IMR-90 (cell line): ENCODE data around the gene DDR1. TPM values are rescaled to one million over a fixed set of nuclear protein-coding genes. Genes with fewer than 3 reads are reported as not detected.

ENCODE experiments used
- ATAC-seq: fragments of 200-7000 bp; cut with Tn5 transposase; 2 replicates; pipeline ENCODE4 v1.9.1; 2020; ENCODE audit warnings: low read depth, mild to moderate bottlenecking, moderate library complexity
- BruUV-seq: library from RNA; stranded (reverse); fragments of 400-500 nt; replicated peaks from 2 replicates; lab custom pipeline; 2021; lab: Mats Ljungman, UMichigan
- CTCF ChIA-PET: fragments of 300-600 bp; formaldehyde crosslinking; extraction: SDS; loops from one replicate; lab custom pipeline; 2021; ENCODE audit warnings: antibody characterized with exemption; lab: Yijun Ruan, JAX
- POLR2A ChIA-PET: fragments of 300-600 bp; sonication (Branson Sonifier 250); formaldehyde crosslinking; loops from one replicate; lab custom pipeline; 2022; ENCODE audit warnings: antibody characterized with exemption; ENCODE audit not compliant: unreplicated experiment; lab: Charles Lee
- DNase-seq: peaks from one replicate; pipeline ENCODE4 v3.0.0; 2013
- H2AFZ ChIP-seq: replicated peaks from 2 replicates; pipeline ENCODE3; 2013; ENCODE audit warnings: low read length, mild to moderate bottlenecking; ENCODE audit not compliant: poor library complexity
- H2AK5ac ChIP-seq: 2 replicates; pipeline ENCODE4 v1.6.1; 2013; ENCODE audit warnings: low read depth, low read length, inconsistent platforms
- H2AK9ac ChIP-seq: replicated peaks from 2 replicates; pipeline ENCODE3; 2013; ENCODE audit warnings: mild to moderate bottlenecking, low read depth, low read length, moderate library complexity; ENCODE audit not compliant: poor library complexity
- H2BK120ac ChIP-seq: 2 replicates; pipeline ENCODE4 v1.6.1; 2013; ENCODE audit warnings: low read depth, low read length, inconsistent platforms
- H2BK15ac ChIP-seq: 3 replicates; pipeline ENCODE4 v1.6.1; 2013; ENCODE audit warnings: low read depth, low read length, inconsistent platforms
- H2BK20ac ChIP-seq: 2 replicates; pipeline ENCODE4 v1.6.1; 2013; ENCODE audit warnings: low read depth, mild to moderate bottlenecking, inconsistent platforms, low read length, moderate library complexity
- H2BK5ac ChIP-seq: 2 replicates; pipeline ENCODE4 v1.6.1; 2013; ENCODE audit warnings: mild to moderate bottlenecking, low read depth, low read length, inconsistent platforms; ENCODE audit not compliant: poor library complexity, severe bottlenecking
- H3K14ac ChIP-seq: replicated peaks from 2 replicates; pipeline ENCODE4 v1.6.1; 2013; ENCODE audit warnings: low read depth, low read length, inconsistent platforms
- H3K18ac ChIP-seq: 2 replicates; pipeline ENCODE4 v1.6.1; 2013; ENCODE audit warnings: low read depth, low read length, control low read depth
- H3K23ac ChIP-seq: 2 replicates; pipeline ENCODE4 v1.6.1; 2013; ENCODE audit warnings: low read depth, low read length, inconsistent platforms
- H3K27ac ChIP-seq: 2 replicates; pipeline ENCODE4 v1.5.1; 2013; ENCODE audit warnings: mild to moderate bottlenecking, control low read depth, low read length; ENCODE audit not compliant: insufficient read depth
- H3K27me3 ChIP-seq: 2 replicates; pipeline ENCODE4 v1.6.1; 2013; ENCODE audit warnings: low read length; ENCODE audit not compliant: control insufficient read depth, insufficient read depth
- H3K36me3 ChIP-seq: 2 replicates; pipeline ENCODE4 v1.6.1; 2013; ENCODE audit warnings: low read length, mixed read lengths; ENCODE audit not compliant: control insufficient read depth, insufficient read depth
- H3K4ac ChIP-seq: 2 replicates; pipeline ENCODE4 v1.6.1; 2013; ENCODE audit warnings: low read depth, low read length, inconsistent platforms
- H3K4me1 ChIP-seq: 2 replicates; pipeline ENCODE4 v1.6.1; 2013; ENCODE audit warnings: low read length, mixed read lengths; ENCODE audit not compliant: control insufficient read depth, insufficient read depth
- H3K4me2 ChIP-seq: 2 replicates; pipeline ENCODE4 v1.6.1; 2013; ENCODE audit warnings: low read depth, mild to moderate bottlenecking, control low read depth, low read length, moderate library complexity
- H3K4me3 ChIP-seq: 2 replicates; pipeline ENCODE4 v1.5.1; 2013; ENCODE audit warnings: low read depth, mild to moderate bottlenecking, control low read depth, low read length, moderate library complexity; ENCODE audit not compliant: insufficient read depth
- H3K56ac ChIP-seq: 2 replicates; pipeline ENCODE4 v1.6.1; 2013; ENCODE audit warnings: low read length, inconsistent platforms; ENCODE audit not compliant: insufficient read depth; ENCODE audit errors: extremely low read depth
- H3K79me1 ChIP-seq, 2 experiments: 2 replicates each; pipeline ENCODE4 v1.6.1; 2013; ENCODE audit warnings: low read length in 2 of 2, inconsistent platforms in 1 of 2, low read depth in 1 of 2
- H3K9ac ChIP-seq: 2 replicates; pipeline ENCODE4 v1.6.1; 2013; ENCODE audit warnings: low read depth, low read length, control low read depth
- H3K9me1 ChIP-seq: 2 replicates; pipeline ENCODE4 v1.6.1; 2013; ENCODE audit warnings: low read length, inconsistent platforms; ENCODE audit not compliant: insufficient read depth
- H3K9me3 ChIP-seq: 2 replicates; pipeline ENCODE4 v1.6.1; 2013; ENCODE audit warnings: low read length; ENCODE audit not compliant: control insufficient read depth, insufficient read depth
- H4K20me1 ChIP-seq: 2 replicates; pipeline ENCODE4 v1.6.1; 2013; ENCODE audit warnings: low read length, inconsistent platforms; ENCODE audit not compliant: insufficient read depth
- H4K5ac ChIP-seq: 2 replicates; pipeline ENCODE4 v1.6.1; 2013; ENCODE audit warnings: mild to moderate bottlenecking, low read depth, low read length, control low read depth
- H4K8ac ChIP-seq, 2 experiments: 2 replicates each; pipeline ENCODE4 v1.6.1; 2013; ENCODE audit warnings: low read depth in 2 of 2, low read length in 2 of 2, control low read depth in 1 of 2, inconsistent platforms in 1 of 2
- H4K91ac ChIP-seq: 2 replicates; pipeline ENCODE4 v1.6.1; 2013; ENCODE audit warnings: low read depth, low read length, inconsistent platforms; ENCODE audit not compliant: insufficient read depth
- BHLHE40 ChIP-seq: fragments of 150-350 bp; IDR thresholded peaks from 2 replicates; pipeline ENCODE4 v1.6.1; 2016; ENCODE audit warnings: mild to moderate bottlenecking, low read depth, low read length
- CEBPB ChIP-seq: IDR thresholded peaks from 2 replicates; pipeline ENCODE4 v1.6.1; 2012; ENCODE audit warnings: low read depth, low read length, improper control_type of control experiment
- CHD1 ChIP-seq: IDR thresholded peaks from 2 replicates; pipeline ENCODE4 v1.6.1; 2012; ENCODE audit warnings: low read depth, low read length, improper control_type of control experiment
- ELK1 ChIP-seq: fragments of 150-350 bp; IDR thresholded peaks from 2 replicates; pipeline ENCODE4 v1.6.1; 2016; ENCODE audit warnings: low read depth, mild to moderate bottlenecking, low read length, moderate library complexity, borderline replicate concordance
- FOS ChIP-seq: fragments of 150-350 bp; IDR thresholded peaks from 2 replicates; pipeline ENCODE4 v1.6.1; 2016; ENCODE audit warnings: low read depth, low read length
- MAFK ChIP-seq: IDR thresholded peaks from 2 replicates; pipeline ENCODE4 v1.6.1; 2012; ENCODE audit warnings: low read depth, low read length, improper control_type of control experiment
- MAZ ChIP-seq: IDR thresholded peaks from 2 replicates; pipeline ENCODE4 v1.6.1; 2012; ENCODE audit warnings: low read depth, mild to moderate bottlenecking, low read length, improper control_type of control experiment, moderate library complexity, borderline replicate concordance
- MXI1 ChIP-seq: IDR thresholded peaks from 2 replicates; pipeline ENCODE4 v1.6.1; 2012; ENCODE audit warnings: low read depth, mild to moderate bottlenecking, low read length, moderate library complexity, borderline replicate concordance
- NFE2L2 ChIP-seq: fragments of 150-350 bp; IDR thresholded peaks from 2 replicates; pipeline ENCODE4 v1.6.1; 2016; ENCODE audit warnings: low read depth, mild to moderate bottlenecking, low read length
- POLR2A ChIP-seq: IDR thresholded peaks from 2 replicates; pipeline ENCODE4 v1.6.1; 2012; ENCODE audit warnings: mild to moderate bottlenecking, low read depth, low read length
- RAD21 ChIP-seq: IDR thresholded peaks from 2 replicates; pipeline ENCODE4 v1.6.1; 2012; ENCODE audit warnings: low read length, improper control_type of control experiment
- RCOR1 ChIP-seq: IDR thresholded peaks from 2 replicates; pipeline ENCODE4 v1.6.1; 2012; ENCODE audit warnings: mild to moderate bottlenecking, low read length, improper control_type of control experiment; ENCODE audit not compliant: insufficient replicate concordance
- RFX5 ChIP-seq: IDR thresholded peaks from 2 replicates; pipeline ENCODE4 v1.8.0; 2012; ENCODE audit warnings: low read depth, mild to moderate bottlenecking, low read length, moderate library complexity
- SMC3 ChIP-seq: fragments of 150-350 bp; IDR thresholded peaks from 2 replicates; pipeline ENCODE4 v1.6.1; 2016; ENCODE audit warnings: low read depth, mild to moderate bottlenecking, antibody characterized with exemption, low read length, moderate library complexity
- USF2 ChIP-seq: fragments of 150-350 bp; IDR thresholded peaks from 2 replicates; pipeline ENCODE4 v1.6.1; 2017; ENCODE audit warnings: mild to moderate bottlenecking, antibody characterized with exemption, low read length, low read depth
- WGBS, 2 experiments: methylation state at CpG; one replicate each; pipeline versions ENCODE4 v1.1.5 to v1.1.7; 2013; ENCODE audit warnings: missing lambda C conversion rate in 2 of 2; ENCODE audit not compliant: insufficient read length in 1 of 2; ENCODE audit errors: extremely low coverage in 2 of 2; 5-methylcytosine and 5-hydroxymethylcytosine counted together
- dilution Hi-C: fragments of 300-500 bp; cut with HindIII; formaldehyde crosslinking; loops from one replicate; pipeline ENCODE4 v1.14.3; 2018; ENCODE audit warnings: low sequenced_read_pairs; ENCODE audit not compliant: unreplicated experiment
- in situ Hi-C: fragments of 300-500 bp; cut with MboI; formaldehyde crosslinking; loops from 3 replicates; pipeline ENCODE4 v1.14.3; 2019; ENCODE audit warnings: low sequenced_read_pairs, inconsistent platforms, mixed read lengths
- intact Hi-C: fragments of 100-400 bp; cut with micrococcal nuclease; formaldehyde crosslinking; loops from 2 replicates; pipeline ENCODE4 v1.10.0; 2022
- polyA plus RNA-seq, 3 experiments: library from polyadenylated mRNA; depleted of rRNA; stranded (reverse); fragments of >200 nt; gene quantifications; 2 replicates each; pipeline ENCODE4 v1.2.3, GENCODE V29; 2012; ENCODE audit warnings: low replicate concordance in 1 of 3
- total RNA-seq: library from RNA; depleted of rRNA; stranded (reverse); fragments of >200 nt; gene quantifications from 2 replicates; pipeline ENCODE4 v1.2.3, GENCODE V29; 2012
- TF ChIP-seq, protein P1 (sequence below): conservative IDR thresholded peaks from 2 replicates; pipeline ENCODE4 v1.5.1; 2012; ENCODE audit warnings: mild to moderate bottlenecking, low read depth, low read length, improper control_type of control experiment

Gene DDR1
- total and polyA plus RNA-seq, 2 of the 4 experiments (the other 2 are of a cell fraction), result 5.6 to 19.6 TPM

DNA sequence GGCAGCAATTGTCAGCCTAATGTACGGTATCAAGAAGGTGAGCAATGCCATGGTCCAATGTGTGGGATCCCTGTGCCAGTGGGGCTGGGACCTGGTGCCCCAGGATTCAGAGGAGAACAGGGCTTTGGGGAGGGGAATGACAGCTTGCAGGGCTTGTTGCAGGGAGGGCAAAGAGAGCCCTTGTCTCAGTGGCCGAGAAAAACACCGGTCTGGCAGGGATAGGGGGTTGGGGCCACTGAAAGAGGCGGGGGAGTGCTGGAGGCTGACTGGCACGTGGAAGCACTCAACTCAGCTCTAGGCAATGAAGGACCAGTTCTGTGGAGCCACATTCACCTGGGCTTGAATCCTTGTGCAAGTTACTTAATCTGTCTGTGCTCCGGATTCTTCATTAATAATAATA, 52.9 kb downstream of the DDR1 start:
- in situ Hi-C loops (no loop called here), dilution Hi-C loops (no loop called here), intact Hi-C loops (no loop called here)
- Histone ChIP-seq H3K56ac (no peak overlapping the region), H2BK20ac (no peak overlapping the region), H3K14ac (no peak overlapping the region), H2BK15ac (no peak overlapping the region), H2BK120ac (no peak overlapping the region), H3K27me3 (peaks cover 58% of the 10 kb centered on the region), H3K27ac (no peak overlapping the region), H3K9me1 (peaks cover 2% of the 10 kb centered on the region), H4K8ac (no peak overlapping the region), H2AK5ac (no peak overlapping the region), H3K4me3 (no peak overlapping the region), H2AFZ (no peak overlapping the region), H2BK5ac (no peak overlapping the region), H3K9ac (no peak overlapping the region), H3K36me3 (no peaks in the 10 kb centered on the region), H3K9me3 (no peaks in the 10 kb centered on the region), H3K4me1 (no peaks in the 10 kb centered on the region; the same call in 1 of the 2 replicates), H4K5ac (no peak overlapping the region), H3K18ac (no peak overlapping the region), H3K23ac (no peak overlapping the region), H3K4ac (no peak overlapping the region), H4K91ac (no peak overlapping the region), H3K4me2 (no peak overlapping the region), H3K79me1 (no peaks in the 10 kb centered on the region), H2AK9ac (no peak overlapping the region), H4K20me1 (no peaks in the 10 kb centered on the region)
- WGBS, 2 experiments, result 17% methylated on average over 2 of the region's 6 CpGs; no CpG with 5 or more reads in 1 of the 2 experiments
- ChIA-PET POLR2A (no interaction called here), CTCF (interaction anchor here (1.0 to 1.3 kb wide), 2 partner anchors 133 to 142 kb away, joined by 3 read pairs; no protein-coding TSS in a partner anchor)
- no peak for DNase-seq
- no TSS peak for BruUV-seq
- TF ChIP-seq FOS (no peak), MXI1 (no peak), RAD21 (no peak), MAFK (no peak), POLR2A (no peak), RCOR1 (no peak), MAZ (no peak), CHD1 (no peak), BHLHE40 (no peak), ELK1 (no peak), USF2 (no peak), RFX5 (no peak), SMC3 (no peak), CEBPB (no peak), NFE2L2 (no peak)
- TF ChIP-seq, protein P1, sequence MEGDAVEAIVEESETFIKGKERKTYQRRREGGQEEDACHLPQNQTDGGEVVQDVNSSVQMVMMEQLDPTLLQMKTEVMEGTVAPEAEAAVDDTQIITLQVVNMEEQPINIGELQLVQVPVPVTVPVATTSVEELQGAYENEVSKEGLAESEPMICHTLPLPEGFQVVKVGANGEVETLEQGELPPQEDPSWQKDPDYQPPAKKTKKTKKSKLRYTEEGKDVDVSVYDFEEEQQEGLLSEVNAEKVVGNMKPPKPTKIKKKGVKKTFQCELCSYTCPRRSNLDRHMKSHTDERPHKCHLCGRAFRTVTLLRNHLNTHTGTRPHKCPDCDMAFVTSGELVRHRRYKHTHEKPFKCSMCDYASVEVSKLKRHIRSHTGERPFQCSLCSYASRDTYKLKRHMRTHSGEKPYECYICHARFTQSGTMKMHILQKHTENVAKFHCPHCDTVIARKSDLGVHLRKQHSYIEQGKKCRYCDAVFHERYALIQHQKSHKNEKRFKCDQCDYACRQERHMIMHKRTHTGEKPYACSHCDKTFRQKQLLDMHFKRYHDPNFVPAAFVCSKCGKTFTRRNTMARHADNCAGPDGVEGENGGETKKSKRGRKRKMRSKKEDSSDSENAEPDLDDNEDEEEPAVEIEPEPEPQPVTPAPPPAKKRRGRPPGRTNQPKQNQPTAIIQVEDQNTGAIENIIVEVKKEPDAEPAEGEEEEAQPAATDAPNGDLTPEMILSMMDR, result no peak
- no peak for ATAC-seq
